GM12864 (cell line): ENCODE results near the gene SRM.
"Not testable (repeated sequence)": the region's sequence is repeated elsewhere in the genome, so short reads cannot be mapped to it uniquely, and the experiment has no call there.

Experiments used
- DNase-seq: peaks from one replicate; pipeline ENCODE4 v3.0.0-alpha.2; 2011; ENCODE audit warnings: low read depth
- H3K4me3 ChIP-seq: 2 replicates; pipeline ENCODE4 v1.5.1; 2011; ENCODE audit warnings: mild to moderate bottlenecking, low read depth, low read length, control low read depth
- CTCF ChIP-seq: IDR thresholded peaks from 2 replicates; pipeline ENCODE4 v1.5.1; 2011; ENCODE audit warnings: low read depth, mild to moderate bottlenecking, moderate library complexity, low read length, control low read depth, inconsistent platforms; ENCODE audit errors: missing control alignments

The SRM gene

GRCh38 chr1:11056504-11056903 lies 3.3 kb downstream of the SRM start:
- no peak for TF ChIP-seq CTCF
- no peak overlapping the region for H3K4me3 ChIP-seq
- DNase-seq: no peak

GRCh38 chr1:11055676-11056075 lies 4.1 kb downstream of the SRM start:
- TF ChIP-seq CTCF: no peak

GRCh38 chr1:11054666-11055065 lies 5.2 kb downstream of the SRM start:
- no peak for TF ChIP-seq CTCF
- no peak for DNase-seq
- H3K4me3 ChIP-seq: no peak overlapping the region

More at GRCh38 chr1:11055676-11056075, 4.1 kb downstream of the SRM start:
- DNase-seq: no peak
- no peak overlapping the region for H3K4me3 ChIP-seq

- no peak overlapping the region for H3K4me3 ChIP-seq
- DNase-seq: no peak
- no peak for TF ChIP-seq CTCF
Measured at GRCh38 chr1:11054181-11054580, 5.6 kb downstream of the SRM start.

GRCh38 chr1:11053758-11054137 lies 6.1 kb downstream of the SRM start:
- H3K4me3 ChIP-seq: no peak overlapping the region
- no peak for TF ChIP-seq CTCF
- no peak for DNase-seq

- no peak for TF ChIP-seq CTCF
- DNase-seq: no peak
- no peak overlapping the region for H3K4me3 ChIP-seq
Measured at GRCh38 chr1:11052839-11053757, 6.7 kb downstream of the SRM start.

- H3K4me3 ChIP-seq: no peak overlapping the region
- DNase-seq: no peak
- no peak for TF ChIP-seq CTCF
Measured at GRCh38 chr1:11051781-11052511, 7.9 kb downstream of the SRM start.

GRCh38 chr1:11051121-11051520 lies 8.7 kb downstream of the SRM start:
- H3K4me3 ChIP-seq, DNase-seq: not testable (repeated sequence)
